HL-60/S4 treated with retinoic acid at 250 ng/mL for 4 days and 3 days (cell line): ENCODE data around the gene BCR.

Experiments
- in situ Hi-C: fragments of 300-500 bp; cut with MboI; formaldehyde crosslinking; loops from 2 replicates; pipeline ENCODE4 v1.7.0; 2022; ENCODE audit warnings: low sequenced_read_pairs

BCR gene

GRCh38 chr22:23241562-23242472, 61.5 kb downstream of the BCR start:
- in situ Hi-C loops: no loop called here

- in situ Hi-C loops: no loop called here
Measured at GRCh38 chr22:23242473-23243001, 62.2 kb downstream of the BCR start.

- in situ Hi-C loops: no loop called here
Measured at GRCh38 chr22:23243006-23243573, 62.8 kb downstream of the BCR start.

GRCh38 chr22:23243859-23244689, 63.8 kb downstream of the BCR start:
- in situ Hi-C loops: no loop called here

DNA sequence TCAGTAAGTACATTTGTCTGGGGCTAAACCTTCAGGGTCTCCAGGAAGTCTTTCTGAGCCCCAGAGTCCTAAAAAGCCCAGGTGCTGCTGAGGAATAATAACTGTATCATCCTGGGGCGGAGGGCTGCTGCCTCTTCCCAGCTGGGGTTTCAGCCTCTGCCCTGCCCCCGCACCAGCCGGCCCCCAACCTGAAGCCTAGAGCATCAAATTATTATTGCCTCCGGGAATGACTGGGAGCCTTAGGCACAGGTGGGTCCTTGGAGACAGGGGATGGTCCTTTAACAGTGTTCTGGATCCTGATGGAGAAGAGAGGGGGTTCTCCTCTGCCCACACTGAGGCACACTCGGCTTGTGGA, 64.4 kb downstream of the BCR start:
- in situ Hi-C loops: no loop called here

DNA sequence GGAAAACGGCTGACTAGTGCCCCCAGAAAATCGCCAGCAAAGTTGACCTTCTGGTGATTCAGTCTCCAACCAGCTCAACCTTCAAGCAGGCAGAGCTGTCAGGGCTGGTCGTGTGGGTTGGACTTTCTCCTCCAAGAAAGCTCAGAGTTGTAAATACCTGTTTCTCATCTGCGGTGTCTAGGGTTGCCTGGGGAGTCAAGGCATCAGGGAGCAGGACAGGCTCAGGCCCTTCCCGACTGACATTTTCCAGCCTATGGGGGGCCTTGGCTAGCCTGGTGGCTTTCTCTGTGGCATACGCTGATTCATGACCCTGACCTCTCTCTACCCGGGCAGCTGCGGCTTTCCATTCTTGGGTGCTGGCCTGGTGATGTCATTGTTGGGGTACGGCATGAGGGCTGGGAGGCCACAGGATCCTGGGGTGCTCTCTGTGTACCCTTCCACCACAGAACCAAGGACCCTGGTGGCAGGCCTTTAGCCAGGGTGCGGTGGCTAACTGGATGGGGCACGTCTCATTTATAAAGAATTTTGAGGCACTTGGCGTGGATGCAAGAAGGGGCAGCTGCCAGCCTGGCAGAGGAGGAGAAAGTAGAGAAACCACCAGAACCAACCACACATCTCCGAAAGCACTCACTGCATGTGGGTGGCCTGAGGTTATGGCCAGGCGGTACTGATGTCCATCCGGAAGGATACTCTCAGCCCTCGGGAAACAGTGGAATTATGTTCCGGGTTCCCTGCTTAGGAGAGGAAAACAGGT, 64.9 kb downstream of the BCR start:
- in situ Hi-C loops: no loop called here

- in situ Hi-C loops: no loop called here
Measured at GRCh38 chr22:23245799-23246136, 65.5 kb downstream of the BCR start.

GRCh38 chr22:23246982-23247766, 66.9 kb downstream of the BCR start:
- in situ Hi-C loops: no loop called here

DNA sequence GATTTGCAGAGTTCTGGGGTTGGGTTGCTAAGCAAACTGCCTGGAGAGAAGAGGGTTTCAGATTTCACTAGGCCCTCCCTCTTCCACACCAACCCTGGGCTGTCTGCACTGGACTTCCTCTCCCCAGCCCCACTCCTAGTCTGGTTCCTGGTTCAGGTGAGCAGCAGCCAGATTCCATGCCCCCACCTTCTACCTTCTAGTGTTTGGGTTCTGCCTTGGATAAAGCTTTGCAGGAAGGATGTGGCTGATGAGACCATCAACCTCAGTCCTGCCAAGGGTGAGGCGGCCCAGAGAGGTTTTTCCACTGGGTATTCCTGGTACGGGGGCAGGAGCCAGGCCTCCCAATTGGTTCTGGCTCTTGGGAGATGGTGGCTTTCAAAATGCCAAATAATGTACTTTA, 68.3 kb downstream of the BCR start:
- in situ Hi-C loops: no loop called here

GRCh38 chr22:23250056-23250784, 69.9 kb downstream of the BCR start:
- in situ Hi-C loops: no loop called here

GRCh38 chr22:23250785-23251363, 70.6 kb downstream of the BCR start:
- in situ Hi-C loops: no loop called here

- in situ Hi-C loops: no loop called here
Measured at GRCh38 chr22:23251445-23252093, 71.3 kb downstream of the BCR start.

- in situ Hi-C loops: no loop called here
Measured at GRCh38 chr22:23253475-23254055, 73.3 kb downstream of the BCR start.

DNA sequence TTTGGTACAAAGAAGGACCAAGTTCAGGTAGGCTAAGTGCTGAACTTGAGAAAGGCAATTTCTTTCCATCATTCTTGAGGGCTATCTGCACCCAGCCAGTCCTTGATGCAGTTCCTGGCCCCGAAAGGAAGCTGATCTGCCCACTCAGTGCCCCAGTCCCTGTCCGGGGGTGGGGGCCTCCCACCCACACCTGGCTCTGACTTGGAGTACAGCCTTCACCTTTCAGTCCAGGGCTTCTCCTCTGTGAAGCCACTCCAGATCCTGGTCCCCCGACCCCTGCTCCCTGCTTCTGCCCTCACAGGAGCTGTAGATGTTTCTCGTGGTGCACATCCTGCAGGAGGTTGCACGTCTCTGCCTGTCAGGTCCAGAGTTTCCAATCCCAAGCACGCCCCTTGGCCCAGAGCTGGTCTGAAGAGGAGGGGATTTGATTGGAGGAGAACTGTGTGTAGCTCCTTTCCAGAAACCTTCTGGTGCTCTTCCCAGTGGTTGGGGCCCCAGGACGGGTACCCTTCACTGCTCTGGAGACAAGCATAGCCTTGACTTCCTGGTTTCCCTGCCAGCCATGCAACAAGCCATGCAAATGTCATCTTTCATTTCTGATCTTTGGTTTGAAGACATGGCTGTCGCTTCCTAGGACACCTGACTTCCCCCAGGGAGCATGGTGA, 75.3 kb downstream of the BCR start:
- in situ Hi-C loops: no loop called here

GRCh38 chr22:23256171-23256932, 76.0 kb downstream of the BCR start:
- in situ Hi-C loops: no loop called here

DNA sequence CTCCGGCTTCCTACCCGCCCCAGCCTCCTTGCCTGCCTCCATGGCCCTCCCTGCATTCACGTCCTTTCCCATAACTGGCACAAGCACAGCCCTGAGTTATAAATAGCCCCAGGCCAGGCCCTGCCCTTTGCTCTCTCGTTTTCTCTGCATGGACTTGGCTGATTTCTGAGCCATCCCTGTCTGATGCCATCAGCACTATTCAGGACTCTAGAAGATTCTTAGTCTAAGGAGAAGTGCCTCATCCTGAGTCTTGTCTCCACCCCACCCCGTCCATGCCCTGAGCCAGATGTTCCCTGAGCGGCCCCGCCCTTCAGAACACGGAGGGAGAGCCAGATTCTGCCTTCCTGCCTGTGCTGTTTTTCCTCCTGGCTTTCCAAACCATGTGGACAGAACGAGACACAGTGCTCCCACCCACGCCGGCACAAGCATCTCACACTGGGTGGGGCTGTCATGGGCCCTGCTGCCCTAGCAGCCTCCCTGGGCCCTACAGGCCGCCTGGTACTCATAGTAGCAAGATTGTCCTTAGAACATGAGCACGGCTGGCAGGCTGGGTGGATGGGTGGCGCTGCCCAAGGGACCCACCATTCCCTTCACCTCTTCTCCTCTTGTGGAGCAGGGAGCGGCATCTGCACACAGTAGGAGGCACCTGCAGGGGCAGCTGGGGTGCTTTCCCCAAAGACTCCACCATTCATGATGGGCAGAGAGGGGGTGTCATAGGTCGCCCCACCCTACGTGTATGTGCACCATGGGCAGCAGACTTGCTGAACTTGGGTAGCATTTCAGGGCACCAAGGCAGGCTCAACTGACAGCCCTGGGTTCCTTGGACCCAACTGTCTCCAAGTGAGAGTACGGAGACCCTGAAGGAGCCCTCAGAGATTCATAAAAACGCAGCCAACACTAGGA, 76.9 kb downstream of the BCR start:
- in situ Hi-C loops: no loop called here
